H1 (cell line): ENCODE measurements around the gene ZBTB43. TPM values are rescaled to one million over a fixed set of nuclear protein-coding genes. Genes with fewer than 3 reads are reported as not detected.

Experiments
- CTCF ChIA-PET: fragments of 300-600 bp; sonication (Branson Sonifier 250); formaldehyde crosslinking; loops from one replicate; lab custom pipeline; 2021; ENCODE audit not compliant: partially characterized antibody; lab: Charles Lee
- POLR2A ChIA-PET: fragments of 300-600 bp; sonication (Branson Sonifier 250); formaldehyde crosslinking; loops from one replicate; lab custom pipeline; 2021; ENCODE audit warnings: inconsistent platforms; ENCODE audit not compliant: partially characterized antibody; lab: Charles Lee
- DNase-seq, 2 experiments: peaks; one replicate each; pipeline versions ENCODE4 v3.0.0 to v3.0.0-alpha.2; 2010 to 2022; ENCODE audit warnings: low spot score in 2 of 2, low read depth in 1 of 2, mixed read lengths in 1 of 2
- FAIRE-seq: peaks from 2 replicates; lab custom pipeline; 2011; peaks lifted over from hg19 to GRCh38; lab: Jason Lieb, UNC
- H2AFZ ChIP-seq: 2 replicates; pipeline ENCODE4 v1.8.1; 2012; ENCODE audit warnings: low read length, inconsistent platforms
- H2AK5ac ChIP-seq: 2 replicates; pipeline ENCODE4 v1.6.1; 2013; ENCODE audit warnings: low read depth, low read length
- H2BK120ac ChIP-seq: replicated peaks from 2 replicates; pipeline ENCODE3; 2013; ENCODE audit warnings: low read depth, low read length, inconsistent platforms
- H2BK12ac ChIP-seq: 2 replicates; pipeline ENCODE4 v1.6.1; 2013; ENCODE audit warnings: low read depth, low read length
- H2BK15ac ChIP-seq: 2 replicates; pipeline ENCODE4 v1.6.1; 2013; ENCODE audit warnings: low read length
- H2BK20ac ChIP-seq: 2 replicates; pipeline ENCODE4 v1.6.1; 2013; ENCODE audit warnings: low read length
- H2BK5ac ChIP-seq: 2 replicates; pipeline ENCODE4 v1.6.1; 2013; ENCODE audit warnings: low read depth, low read length
- H3K14ac ChIP-seq: 2 replicates; pipeline ENCODE4 v1.6.1; 2013; ENCODE audit warnings: inconsistent platforms; ENCODE audit not compliant: insufficient read length
- H3K18ac ChIP-seq: 2 replicates; pipeline ENCODE4 v1.6.1; 2013; ENCODE audit warnings: low read length; ENCODE audit errors: extremely low read depth
- H3K23ac ChIP-seq: 2 replicates; pipeline ENCODE4 v1.6.1; 2013; ENCODE audit warnings: inconsistent platforms; ENCODE audit not compliant: insufficient read length
- H3K23me2 ChIP-seq: 2 replicates; pipeline ENCODE4 v1.6.1; 2013; ENCODE audit warnings: low read depth, low read length
- H3K27ac ChIP-seq: 2 replicates; pipeline ENCODE4 v1.6.1; 2011; ENCODE audit warnings: low read depth, low read length, inconsistent platforms
- H3K27me3 ChIP-seq, 4 experiments: replicated peaks in 1 of 4; 1 replicate in 1 of 4; 2 replicates in 3 of 4; pipeline versions ENCODE4 v1.6.1 to v1.8.1; 2011 to 2013; ENCODE audit warnings: low read length in 3 of 4, mild to moderate bottlenecking in 3 of 4, inconsistent platforms in 2 of 4, mixed read lengths in 2 of 4, moderate library complexity in 1 of 4; ENCODE audit not compliant: control insufficient read depth in 3 of 4, insufficient read depth in 3 of 4; ENCODE audit errors: extremely low read depth in 1 of 4
- H3K36me3 ChIP-seq, 4 experiments: 2 replicates each; pipeline versions ENCODE4 v1.6.1 to v1.8.1; 2011 to 2013; ENCODE audit warnings: mild to moderate bottlenecking in 4 of 4, low read length in 3 of 4, moderate library complexity in 2 of 4, control low read depth in 1 of 4, inconsistent platforms in 1 of 4; ENCODE audit not compliant: insufficient read depth in 4 of 4, control insufficient read depth in 2 of 4
- H3K4ac ChIP-seq: replicated peaks from 2 replicates; pipeline ENCODE3; 2013; ENCODE audit warnings: low read length, low read depth, mixed read lengths, inconsistent platforms; ENCODE audit not compliant: insufficient read length
- H3K4me1 ChIP-seq, 4 experiments: replicated peaks in 1 of 4; 1 replicate in 1 of 4; 2 replicates in 3 of 4; pipeline versions ENCODE4 v1.6.1 to v1.8.1; 2011 to 2013; ENCODE audit warnings: low read length in 3 of 4, inconsistent platforms in 2 of 4, mixed read lengths in 1 of 4; ENCODE audit not compliant: insufficient read depth in 4 of 4, control insufficient read depth in 3 of 4
- H3K4me2 ChIP-seq, 2 experiments: 2 replicates each; pipeline versions ENCODE4 v1.6.1 to v1.8.1; 2011 to 2013; ENCODE audit warnings: low read depth in 2 of 2, low read length in 2 of 2, control low read depth in 1 of 2, inconsistent platforms in 1 of 2, mild to moderate bottlenecking in 1 of 2; ENCODE audit not compliant: insufficient read depth in 1 of 2
- H3K4me3 ChIP-seq, 4 experiments: fragments of 200-600, 300-600 bp in 1 of 4; sonication (generic), shearing (Covaris generic), sonication (Bioruptor Twin) in 1 of 4; 2 replicates each; pipeline versions ENCODE4 v1.5.1 to v1.8.1; 2011 to 2016; ENCODE audit warnings: low read length in 4 of 4, low read depth in 3 of 4, control low read depth in 2 of 4, inconsistent platforms in 2 of 4, mild to moderate bottlenecking in 2 of 4, mixed read lengths in 1 of 4, moderate library complexity in 1 of 4; ENCODE audit not compliant: insufficient read depth in 2 of 4; ENCODE audit errors: extremely low read depth in 1 of 4
- H3K56ac ChIP-seq: replicated peaks from 2 replicates; pipeline ENCODE3; 2013; ENCODE audit warnings: low read depth, mild to moderate bottlenecking, mixed read lengths, low read length, inconsistent platforms; ENCODE audit not compliant: insufficient read length
- H3K79me1 ChIP-seq: 2 replicates; pipeline ENCODE4 v1.6.1; 2013; ENCODE audit warnings: low read depth, low read length, control low read depth
- H3K79me2 ChIP-seq, 2 experiments: 2 replicates each; pipeline versions ENCODE4 v1.6.1 to v1.8.1; 2012 to 2013; ENCODE audit warnings: low read length in 2 of 2, mild to moderate bottlenecking in 2 of 2, inconsistent platforms in 1 of 2; ENCODE audit not compliant: insufficient read depth in 2 of 2, control insufficient read depth in 1 of 2
- H3K9ac ChIP-seq, 4 experiments: replicated peaks in 1 of 4; 1 replicate in 1 of 4; 2 replicates in 3 of 4; pipeline versions ENCODE4 v1.6.1 to v1.8.1; 2011 to 2013; ENCODE audit warnings: low read depth in 3 of 4, low read length in 3 of 4, control low read depth in 2 of 4, mild to moderate bottlenecking in 2 of 4, moderate library complexity in 2 of 4, inconsistent platforms in 1 of 4; ENCODE audit errors: extremely low read depth in 1 of 4
- H3K9me3 ChIP-seq, 2 experiments: 2 replicates each; pipeline versions ENCODE4 v1.6.1 to v1.8.1; 2012 to 2013; ENCODE audit warnings: mild to moderate bottlenecking in 2 of 2, moderate library complexity in 2 of 2, control low read depth in 1 of 2, inconsistent platforms in 1 of 2, low read depth in 1 of 2, low read length in 1 of 2, mixed read lengths in 1 of 2; ENCODE audit not compliant: insufficient read depth in 2 of 2
- H4K20me1 ChIP-seq, 2 experiments: replicated peaks in 1 of 2; 2 replicates each; pipeline versions ENCODE3 to v1.8.1; 2011 to 2013; ENCODE audit warnings: inconsistent platforms in 2 of 2, low read length in 2 of 2, mild to moderate bottlenecking in 1 of 2; ENCODE audit not compliant: insufficient read depth in 2 of 2, control insufficient read depth in 1 of 2
- H4K5ac ChIP-seq: 2 replicates; pipeline ENCODE4 v1.6.1; 2013; ENCODE audit warnings: low read length, low read depth, mixed read lengths, inconsistent platforms; ENCODE audit not compliant: insufficient read length
- H4K8ac ChIP-seq: 2 replicates; pipeline ENCODE4 v1.8.0; 2013; ENCODE audit warnings: mild to moderate bottlenecking, moderate library complexity, low read length, inconsistent platforms; ENCODE audit not compliant: insufficient read depth; ENCODE audit errors: extremely low read depth
- H4K91ac ChIP-seq: replicated peaks from 2 replicates; pipeline ENCODE3; 2013; ENCODE audit warnings: low read length, mixed read lengths, inconsistent platforms; ENCODE audit not compliant: insufficient read length
- FOSL1 ChIP-seq: IDR thresholded peaks from 2 replicates; pipeline ENCODE4 v1.6.1; 2011; ENCODE audit warnings: mild to moderate bottlenecking, low read depth, low read length, moderate library complexity; ENCODE audit not compliant: insufficient read depth
- WGBS, 2 experiments: shearing (Covaris generic) in 1 of 2; methylation state at CpG; one replicate each; pipeline versions ENCODE4 v1.1.6 to v1.1.7; 2013 to 2015; ENCODE audit warnings: low lambda C conversion rate in 2 of 2, mixed read lengths in 2 of 2, inconsistent platforms in 1 of 2, low coverage in 1 of 2, missing lambda C conversion rate in 1 of 2; ENCODE audit not compliant: insufficient replicate concordance in 2 of 2, insufficient coverage in 1 of 2, insufficient read length in 1 of 2; ENCODE audit errors: extremely low coverage in 1 of 2, missing lambda C conversion rate in 1 of 2; 5-methylcytosine and 5-hydroxymethylcytosine counted together
- polyA plus RNA-seq, 7 experiments: library from polyadenylated mRNA; depleted of rRNA in 3 of 7; stranded (reverse) in 5 of 7; unstranded in 2 of 7; fragments of >200 nt in 5 of 7; fragments of 200-250 nt in 2 of 7; gene quantifications; 1 replicate in 5 of 7; 2 replicates in 1 of 7; 4 replicates in 1 of 7; pipeline versions ENCODE4 v1.2.1 to v1.2.3, GENCODE V29; 2011 to 2013; ENCODE audit warnings: missing spikeins in 2 of 7, mixed read lengths in 2 of 7
- total RNA-seq: library from RNA; stranded (reverse); fragmentation: NEBNext Ultra II Directional; extraction: Animal tissue kit (Norgen Biotek cat#: 25700); gene quantifications from 2 replicates; pipeline ENCODE4 v1.2.1, GENCODE V29; 2021

The ZBTB43 gene
- total and polyA plus RNA-seq, 2 of the 8 experiments (the other 6 are each of a cell fraction or from before 2014, with no cell fraction given) = 4.1 to 16.7 TPM

GRCh38 chr9:126791406-126792230 is 13.2 kb upstream of the ZBTB43 start:
- Histone ChIP-seq H3K4me1 (peaks cover 0 to 2% (median 0%) of the 10 kb centered on the region in 4 experiments; a peak in 3 of 7 replicates), H2BK120ac (no peak overlapping the region), H3K23ac (no peak overlapping the region), H3K79me2 (no peaks in the 10 kb centered on the region), H4K20me1 (no peaks in the 10 kb centered on the region), H3K36me3 (no peaks in the 10 kb centered on the region), H2BK12ac (no peak overlapping the region), H2BK15ac (no peak overlapping the region), H3K4ac (no peak overlapping the region), H4K5ac (no peak overlapping the region), H3K56ac (no peak overlapping the region), H3K9ac (no peak overlapping the region), H3K4me3 (no peak overlapping the region), H3K27me3 (0 out of 7 replicates have a peak, but pooled peaks cover 0 to 3% (median 0%) of the 10 kb centered on the region in 4 experiments), H2BK5ac (no peak overlapping the region), H4K91ac (no peak overlapping the region), H2AFZ (no peak overlapping the region), H2AK5ac (no peak overlapping the region), H4K8ac (no peak overlapping the region), H3K27ac (no peak overlapping the region), H3K14ac (no peak overlapping the region), H3K9me3 (no peaks in the 10 kb centered on the region), H3K23me2 (0 out of 2 replicates have a peak, but pooled peaks cover 1% of the 10 kb centered on the region), H3K18ac (no peak overlapping the region), H3K79me1 (no peaks in the 10 kb centered on the region), H3K4me2 (no peak overlapping the region), H2BK20ac (no peak overlapping the region)
- DNase-seq (no peak), FAIRE-seq (no peak)
- ChIA-PET POLR2A (interaction anchor here (1.6 kb wide), 1 partner anchor 13 kb away, joined by 6 read pairs; the partner anchor contains the start of gene ZBTB43), CTCF (interaction anchor here (0.7 to 4.1 kb wide), 7 partner anchors 8 to 91 kb away, joined by 3 to 25 read pairs (median 6); no protein-coding TSS in a partner anchor)
- 84% methylated on average over 9 of the region's 9 CpGs; no CpG with 5 or more reads in 1 of the 2 experiments for WGBS, 2 experiments
- no peak for TF ChIP-seq FOSL1
